HG02938 (cell line): ENCODE data around the gene PHF2.
"Not testable (repeated sequence)": the region's sequence is repeated elsewhere in the genome, so short reads cannot be mapped to it uniquely, and the experiment has no call there.

Source experiments
- ATAC-seq: cut with Tn5 transposase; IDR thresholded peaks from one replicate; pipeline ENCODE4 v1.9.1; 2021; ENCODE audit warnings: mild to moderate bottlenecking, moderate library complexity; ENCODE audit not compliant: unreplicated experiment

Gene PHF2

DNA sequence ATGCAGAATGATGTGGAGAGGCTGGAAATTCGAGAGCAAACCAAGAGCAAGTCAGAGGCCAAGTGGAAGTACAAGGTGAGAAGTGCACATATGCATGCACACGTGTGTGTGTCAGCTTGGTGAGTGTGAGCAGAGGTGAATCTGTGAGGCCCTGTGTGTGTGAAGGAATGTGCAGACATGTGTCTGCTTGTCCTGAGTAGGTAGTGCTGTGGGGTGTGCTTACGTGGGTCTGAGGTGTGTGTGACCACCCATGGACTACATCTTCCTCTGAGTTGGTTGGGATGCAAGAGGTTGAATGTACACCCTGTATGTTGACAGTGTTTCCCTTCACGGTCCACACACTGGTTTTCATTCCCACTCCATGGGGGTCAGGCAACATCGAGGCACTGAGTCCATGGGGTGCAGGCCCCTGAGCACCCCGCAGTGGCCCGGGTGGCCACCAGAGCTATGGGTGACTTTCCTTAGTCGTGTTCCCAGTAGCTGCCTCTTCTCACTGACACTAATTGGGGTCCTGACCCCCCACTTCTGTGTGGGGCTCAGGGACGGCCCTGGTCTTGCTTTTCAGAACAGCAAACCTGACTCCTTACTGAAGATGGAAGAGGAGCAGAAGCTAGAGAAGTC, 86.7 kb downstream of the PHF2 start:
- ATAC-seq: no peak

GRCh38 chr9:93663877-93664548, 87.6 kb downstream of the PHF2 start:
- no peak for ATAC-seq

DNA sequence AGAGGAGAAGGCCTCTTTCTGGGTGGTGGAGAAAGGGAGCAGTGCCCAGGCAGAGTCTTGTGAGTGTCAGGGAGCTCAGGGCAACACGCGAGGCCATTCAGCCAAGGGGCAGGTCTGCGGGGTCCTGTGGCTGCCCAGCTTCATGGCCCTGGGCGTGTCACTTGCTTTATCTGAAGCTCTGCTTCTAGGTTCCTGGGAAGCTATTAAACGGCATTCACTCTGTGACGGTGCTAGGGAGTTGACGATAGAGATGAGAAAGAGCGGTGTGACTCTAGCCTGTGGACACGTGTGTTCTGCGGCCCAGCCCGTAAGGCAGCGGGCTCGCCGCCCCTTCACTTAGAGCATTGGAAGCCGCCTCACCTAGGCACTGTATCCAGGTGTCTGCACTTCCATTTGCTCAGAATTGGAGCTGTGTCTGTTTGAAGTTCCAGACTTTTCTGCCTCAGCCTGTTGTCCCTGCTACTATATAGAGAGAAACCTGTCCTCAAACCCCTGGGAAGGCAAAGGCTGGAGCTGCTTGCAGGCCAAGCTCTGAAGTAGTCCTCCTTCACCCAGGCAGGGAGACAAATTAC, 88.3 kb downstream of the PHF2 start:
- no peak for ATAC-seq

DNA sequence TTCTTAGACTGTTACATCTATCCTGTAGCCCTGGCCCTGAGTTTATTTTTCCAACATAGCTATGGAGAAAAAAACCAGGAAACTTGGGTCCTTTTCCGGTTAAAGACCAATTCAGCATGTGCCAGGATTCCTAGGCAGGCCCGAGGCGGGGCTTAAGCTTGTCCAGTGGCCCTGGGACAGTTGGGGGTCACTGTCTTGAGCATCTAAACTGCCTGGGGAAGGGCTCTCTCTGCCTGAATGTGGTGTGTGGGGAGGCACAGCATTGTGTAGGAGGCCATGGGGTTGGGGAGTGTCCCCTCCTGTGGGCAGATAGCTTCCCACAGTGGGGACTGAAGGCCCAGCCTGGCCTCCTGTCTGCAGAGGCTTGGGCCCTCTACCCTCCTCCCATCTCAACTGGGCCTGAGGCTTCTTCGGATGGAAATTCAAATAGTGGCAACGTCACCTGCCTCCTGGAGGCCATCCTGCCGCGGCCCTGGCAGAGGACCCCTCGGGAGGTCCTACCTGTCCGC, 88.8 kb downstream of the PHF2 start:
- no peak for ATAC-seq

GRCh38 chr9:93665637-93666438, 89.5 kb downstream of the PHF2 start:
- no peak for ATAC-seq

GRCh38 chr9:93666439-93666784, 90.0 kb downstream of the PHF2 start:
- ATAC-seq: not testable (repeated sequence)

- no peak for ATAC-seq
These were observed 90.6 kb downstream of the PHF2 start for GRCh38 chr9:93667006-93667405.

GRCh38 chr9:93667627-93668026, 91.2 kb downstream of the PHF2 start:
- no peak for ATAC-seq

DNA sequence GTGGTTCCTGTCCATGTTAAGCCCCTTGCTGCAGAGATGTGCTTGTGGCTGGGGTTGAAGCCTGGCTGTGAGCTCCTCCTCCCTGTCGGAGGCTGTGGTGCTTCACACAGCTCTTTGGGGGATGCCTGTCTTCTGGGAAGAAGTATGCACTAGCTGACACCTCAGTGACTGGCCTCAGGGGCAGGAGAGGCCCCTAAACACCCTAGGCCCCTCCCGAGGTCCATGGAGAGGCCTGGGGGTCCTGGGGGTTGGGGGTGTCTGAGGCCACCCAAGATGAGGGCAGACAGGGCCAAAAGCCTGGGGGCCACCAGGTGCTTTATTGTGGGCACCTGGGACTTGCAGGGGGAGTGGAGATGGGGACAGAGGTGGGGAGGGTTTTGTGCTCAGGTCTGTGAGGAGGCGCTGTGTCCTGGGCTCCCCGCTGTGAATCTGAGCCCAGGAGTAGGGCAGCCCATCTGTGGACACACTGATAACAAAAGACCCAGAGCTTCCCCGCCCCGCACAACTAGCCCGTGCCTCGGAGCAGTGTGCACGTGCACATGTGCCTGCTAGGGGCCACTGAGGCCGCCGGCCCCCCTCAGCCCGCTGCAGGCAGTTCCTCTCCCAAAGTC, 92.0 kb downstream of the PHF2 start:
- ATAC-seq: no peak

DNA sequence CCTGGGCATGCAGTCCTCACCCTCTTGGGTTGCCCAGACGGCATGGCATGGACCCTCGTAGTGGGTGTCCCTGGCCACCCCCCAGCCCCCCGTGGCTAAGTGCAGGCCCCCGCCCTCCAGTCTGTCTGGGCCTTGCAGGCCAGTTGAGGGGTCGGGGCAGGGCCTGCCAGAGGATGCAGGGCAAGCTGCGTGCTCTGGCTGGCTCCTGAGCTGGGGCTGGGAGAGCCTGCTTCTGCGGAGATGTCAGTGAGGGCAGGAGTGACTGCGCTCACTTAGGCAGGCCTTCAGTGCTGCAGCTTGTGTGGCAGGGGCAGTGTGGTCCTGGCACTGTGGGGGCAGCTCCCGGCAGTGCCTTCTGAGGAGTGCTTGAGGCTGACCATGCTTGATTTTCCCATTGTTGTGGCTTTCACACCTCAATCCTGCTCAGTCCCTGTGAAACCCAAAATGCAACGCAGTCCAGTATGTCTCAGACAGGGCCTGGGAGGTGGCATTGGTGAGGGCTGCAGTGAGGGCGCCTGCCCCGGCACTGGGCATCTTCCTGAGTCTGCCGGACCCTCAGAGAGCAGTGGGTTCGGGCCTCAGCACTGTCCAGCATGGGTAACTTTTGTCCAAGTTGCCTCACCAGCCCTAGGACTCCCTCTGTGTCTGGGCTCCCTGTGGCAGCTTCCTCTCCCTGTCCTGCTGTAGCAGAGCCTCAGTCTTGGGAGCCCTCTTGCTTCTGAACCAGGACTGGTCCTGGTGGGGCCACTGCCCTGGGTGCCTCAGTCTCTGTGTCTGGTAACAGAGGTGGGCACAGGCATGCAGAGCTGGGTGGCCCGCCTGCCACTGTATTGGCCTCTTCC, 93.0 kb downstream of the PHF2 start:
- ATAC-seq: no peak

GRCh38 chr9:93669958-93670207, 93.5 kb downstream of the PHF2 start:
- no peak for ATAC-seq

- ATAC-seq: no peak
These were observed 94.0 kb downstream of the PHF2 start for GRCh38 chr9:93670208-93671019.

- no peak for ATAC-seq
These were observed 94.6 kb downstream of the PHF2 start for GRCh38 chr9:93671020-93671338.

GRCh38 chr9:93672330-93673020, 96.1 kb downstream of the PHF2 start:
- ATAC-seq: not testable (repeated sequence)

- no peak for ATAC-seq
These were observed 96.8 kb downstream of the PHF2 start for GRCh38 chr9:93673021-93673838.

- ATAC-seq: no peak
These were observed 97.5 kb downstream of the PHF2 start for GRCh38 chr9:93673839-93674334.

DNA sequence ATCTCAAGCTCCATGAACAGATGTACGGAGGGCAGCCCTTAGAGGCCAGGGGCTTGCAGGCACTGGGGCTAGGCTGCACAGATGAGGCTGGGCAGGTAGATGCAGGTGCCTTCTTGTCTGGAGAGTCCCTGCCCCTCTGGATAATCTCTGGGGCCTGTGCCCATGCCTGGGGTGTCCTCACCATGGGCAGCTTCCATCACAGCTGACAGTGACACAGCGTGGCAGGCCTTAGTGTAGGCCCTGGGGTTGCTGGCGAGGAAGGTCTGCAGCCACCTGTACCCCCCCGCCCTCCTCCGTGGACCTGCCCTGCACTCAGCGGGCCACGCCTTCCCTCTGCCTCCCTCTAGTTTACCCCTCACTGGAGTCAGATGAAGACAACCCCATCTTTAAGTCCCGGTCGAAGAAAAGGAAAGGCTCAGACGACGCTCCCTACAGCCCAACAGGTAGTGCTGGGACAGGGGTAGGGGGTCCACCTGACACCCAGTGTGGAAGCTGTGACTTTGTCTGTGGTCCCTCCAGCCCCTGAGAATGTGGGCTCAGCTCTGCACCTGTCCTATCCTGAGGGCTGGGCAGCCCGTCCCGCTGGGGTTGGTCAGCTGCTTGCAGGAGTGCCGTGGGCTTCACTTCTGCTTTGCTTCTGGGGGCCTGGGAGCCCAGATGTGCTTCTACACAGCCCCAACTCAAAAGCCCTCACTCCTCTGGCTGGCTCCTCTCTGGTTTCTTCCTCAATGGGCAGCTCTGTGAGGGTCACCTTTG, 98.4 kb downstream of the PHF2 start:
- no peak for ATAC-seq
